PC-3 (cell line): Measurements from ENCODE around the gene CHD1. TPM values are rescaled to one million over a fixed set of nuclear protein-coding genes. Genes with fewer than 3 reads are reported as not detected.

Experiments
- ATAC-seq: fragments of 200-7000 bp; cut with Tn5 transposase; 2 replicates; pipeline ENCODE4 v1.9.1; 2020; ENCODE audit warnings: mild to moderate bottlenecking, moderate library complexity
- BruUV-seq: library from RNA; stranded (reverse); fragments of 400-500 nt; replicated peaks from 2 replicates; lab custom pipeline; 2021; lab: Mats Ljungman, UMichigan
- CTCF ChIA-PET: fragments of 300-600 bp; sonication (Branson Sonifier 250); formaldehyde crosslinking; loops from one replicate; lab custom pipeline; 2022; ENCODE audit warnings: antibody characterized with exemption; lab: Charles Lee
- POLR2A ChIA-PET: fragments of 300-600 bp; sonication (Branson Sonifier 250); formaldehyde crosslinking; loops from one replicate; lab custom pipeline; 2022; ENCODE audit warnings: antibody characterized with exemption; ENCODE audit not compliant: unreplicated experiment; lab: Charles Lee
- DNase-seq: peaks from one replicate; pipeline ENCODE4 v3.0.0-alpha.2; 2015
- H2AFZ ChIP-seq: fragments of 300-600 bp; sonication (generic); 2 replicates; pipeline ENCODE4 v1.6.0; 2016; ENCODE audit warnings: antibody characterized with exemption, low read length
- H3F3A ChIP-seq: fragments of 300-600 bp; sonication (generic); one replicate; pipeline ENCODE4 v1.6.0; 2017; ENCODE audit warnings: antibody characterized with exemption, low read length, control low read depth, mild to moderate bottlenecking; ENCODE audit not compliant: unreplicated experiment
- H3K27ac ChIP-seq: fragments of 300-600 bp; sonication (generic); 2 replicates; pipeline ENCODE4 v1.5.1; 2016; ENCODE audit warnings: mild to moderate bottlenecking, low read length
- H3K27me3 ChIP-seq: fragments of 300-600 bp; sonication (generic); 2 replicates; pipeline ENCODE4 v1.6.1; 2016; ENCODE audit warnings: low read length, mixed read lengths
- H3K36me3 ChIP-seq: fragments of 300-600 bp; sonication (generic); 2 replicates; pipeline ENCODE4 v1.6.1; 2016; ENCODE audit warnings: low read depth, mixed run types, low read length, mixed read lengths
- H3K4me1 ChIP-seq: fragments of 300-600 bp; sonication (generic); 2 replicates; pipeline ENCODE4 v1.5.1; 2016; ENCODE audit warnings: low read length; ENCODE audit not compliant: insufficient read depth
- H3K4me2 ChIP-seq: fragments of 300-600 bp; sonication (generic); 2 replicates; pipeline ENCODE4 v1.6.0; 2016; ENCODE audit warnings: low read length
- H3K4me3 ChIP-seq: fragments of 300-600 bp; sonication (generic); 2 replicates; pipeline ENCODE4 v1.5.1; 2016; ENCODE audit warnings: mild to moderate bottlenecking, low read length, mixed read lengths
- H3K79me2 ChIP-seq: fragments of 300-600 bp; sonication (generic); 2 replicates; pipeline ENCODE4 v1.6.1; 2017; ENCODE audit warnings: low read length, mixed read lengths
- H3K9ac ChIP-seq: fragments of 300-600 bp; sonication (generic); 2 replicates; pipeline ENCODE4 v1.6.0; 2016; ENCODE audit warnings: mild to moderate bottlenecking, low read length
- H3K9me2 ChIP-seq: fragments of 300-600 bp; sonication (generic); replicated peaks from 2 replicates; pipeline ENCODE4 v1.6.1; 2016; ENCODE audit warnings: mixed run types, low read length, mixed read lengths
- H3K9me3 ChIP-seq: fragments of 300-600 bp; sonication (generic); 2 replicates; pipeline ENCODE4 v1.6.1; 2016; ENCODE audit warnings: low read length, mixed read lengths
- H4K20me1 ChIP-seq: fragments of 300-600 bp; sonication (generic); 2 replicates; pipeline ENCODE4 v1.6.1; 2016; ENCODE audit warnings: low read length, mixed read lengths
- EZH2 ChIP-seq: fragments of 300-600 bp; sonication (generic); IDR thresholded peaks from one replicate; pipeline ENCODE4 v1.6.1; 2017; ENCODE audit warnings: antibody characterized with exemption, mild to moderate bottlenecking, low read length; ENCODE audit not compliant: unreplicated experiment
- EZH2phosphoT487 ChIP-seq: fragments of 300-600 bp; sonication (generic); IDR thresholded peaks from 2 replicates; pipeline ENCODE4 v1.6.1; 2018; ENCODE audit warnings: mild to moderate bottlenecking, antibody characterized with exemption, low read length, borderline replicate concordance
- intact Hi-C: fragments of 100-400 bp; cut with micrococcal nuclease; formaldehyde crosslinking; loops from 2 replicates; pipeline ENCODE4 v1.9.0; 2023
- total RNA-seq: library from RNA; depleted of rRNA; stranded (reverse); fragments of >200 nt; gene quantifications from 2 replicates; pipeline ENCODE4 v1.2.3, GENCODE V29; 2014
- TF ChIP-seq, protein P1 (sequence below): fragments of 300-600 bp; sonication (generic); conservative IDR thresholded peaks from 2 replicates; pipeline ENCODE4 v1.5.1; 2017; ENCODE audit warnings: antibody characterized with exemption, low read depth, mild to moderate bottlenecking, low read length

Gene CHD1
- total RNA-seq, 1 experiment from 2014 or later, result 45.9 TPM

DNA sequence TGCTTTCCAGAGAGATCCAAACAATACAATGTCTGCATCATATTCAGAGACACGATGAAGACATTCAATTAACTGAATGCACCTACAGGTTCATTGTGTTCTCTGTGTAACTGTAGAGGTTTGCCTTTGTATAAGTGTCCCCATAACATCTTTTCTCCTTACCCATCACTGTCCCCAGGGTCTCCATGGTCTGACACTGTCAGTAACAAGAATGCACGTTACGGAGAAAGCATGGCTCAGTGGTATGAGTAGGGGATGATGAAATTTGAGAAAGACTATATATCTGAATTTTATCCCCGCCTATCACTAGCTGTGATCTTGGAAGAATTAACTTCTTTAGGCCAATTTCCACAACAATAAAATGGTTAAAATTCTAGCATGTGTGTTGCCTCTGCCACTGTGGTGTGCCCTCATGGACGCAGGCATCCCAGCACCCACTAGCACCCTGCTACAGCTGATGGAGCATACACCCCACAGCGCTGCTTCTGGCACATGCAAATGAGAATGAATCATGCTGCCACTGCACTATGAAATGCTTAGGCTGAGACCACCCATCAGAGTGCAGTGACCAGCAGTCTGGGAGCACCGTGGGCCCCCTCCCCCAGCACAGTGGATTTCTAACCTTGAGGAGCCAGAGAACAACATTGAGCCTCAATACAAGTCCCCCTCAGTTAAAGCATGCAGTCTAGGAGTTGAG, 101.1 kb downstream of the CHD1 start:
- no peaks in the 10 kb centered on the region for H4K20me1 ChIP-seq
- DNase-seq, result no peak
- no peak for TF ChIP-seq EZH2
- TF ChIP-seq EZH2phosphoT487, result no peak
- TF ChIP-seq, protein P1, sequence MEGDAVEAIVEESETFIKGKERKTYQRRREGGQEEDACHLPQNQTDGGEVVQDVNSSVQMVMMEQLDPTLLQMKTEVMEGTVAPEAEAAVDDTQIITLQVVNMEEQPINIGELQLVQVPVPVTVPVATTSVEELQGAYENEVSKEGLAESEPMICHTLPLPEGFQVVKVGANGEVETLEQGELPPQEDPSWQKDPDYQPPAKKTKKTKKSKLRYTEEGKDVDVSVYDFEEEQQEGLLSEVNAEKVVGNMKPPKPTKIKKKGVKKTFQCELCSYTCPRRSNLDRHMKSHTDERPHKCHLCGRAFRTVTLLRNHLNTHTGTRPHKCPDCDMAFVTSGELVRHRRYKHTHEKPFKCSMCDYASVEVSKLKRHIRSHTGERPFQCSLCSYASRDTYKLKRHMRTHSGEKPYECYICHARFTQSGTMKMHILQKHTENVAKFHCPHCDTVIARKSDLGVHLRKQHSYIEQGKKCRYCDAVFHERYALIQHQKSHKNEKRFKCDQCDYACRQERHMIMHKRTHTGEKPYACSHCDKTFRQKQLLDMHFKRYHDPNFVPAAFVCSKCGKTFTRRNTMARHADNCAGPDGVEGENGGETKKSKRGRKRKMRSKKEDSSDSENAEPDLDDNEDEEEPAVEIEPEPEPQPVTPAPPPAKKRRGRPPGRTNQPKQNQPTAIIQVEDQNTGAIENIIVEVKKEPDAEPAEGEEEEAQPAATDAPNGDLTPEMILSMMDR, result no peak
- H3K27me3 ChIP-seq, result no peaks in the 10 kb centered on the region
- ChIA-PET CTCF (no interaction called here), POLR2A (no interaction called here)
- H3K4me3 ChIP-seq, result no peak overlapping the region
- no TSS peak for BruUV-seq
- H3K36me3 ChIP-seq, result no peaks in the 10 kb centered on the region
- H3K79me2 ChIP-seq, result no peaks in the 10 kb centered on the region
- H3K4me1 ChIP-seq, result no peaks in the 10 kb centered on the region
- no peak overlapping the region for H3K9ac ChIP-seq
- H2AFZ ChIP-seq, result no peak overlapping the region
- no peak for ATAC-seq
- no peaks in the 10 kb centered on the region for H3K9me3 ChIP-seq
- no peaks in the 10 kb centered on the region for H3F3A ChIP-seq
- no peak overlapping the region for H3K4me2 ChIP-seq
- intact Hi-C loops, result loop anchor here (1.0 kb wide), 2 partner anchors 59 to 372 kb away; no protein-coding TSS in a partner anchor
- no peaks in the 10 kb centered on the region for H3K9me2 ChIP-seq
- no peak overlapping the region for H3K27ac ChIP-seq

DNA sequence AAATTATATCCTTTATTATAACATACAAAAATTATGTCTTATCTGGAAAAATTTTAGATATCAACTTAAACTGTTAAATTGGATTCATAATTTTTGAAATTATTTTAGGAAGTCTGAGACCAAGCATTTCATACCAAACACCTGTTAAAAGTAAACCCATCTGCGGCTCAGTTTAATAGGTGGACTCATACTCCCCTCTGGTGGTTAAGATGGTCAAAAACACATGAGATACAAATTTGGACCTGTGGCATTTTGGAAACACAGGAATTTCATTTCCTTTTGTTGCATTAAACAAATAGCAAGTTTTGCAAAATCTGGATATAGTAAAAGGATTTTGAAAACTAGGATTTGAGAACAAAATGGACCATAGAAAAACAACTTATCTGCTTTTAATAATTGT, 101.6 kb downstream of the CHD1 start:
- ChIA-PET POLR2A (no interaction called here), CTCF (no interaction called here)
- Histone ChIP-seq H4K20me1 (no peaks in the 10 kb centered on the region), H3K4me3 (no peak overlapping the region), H3K27me3 (no peaks in the 10 kb centered on the region), H3K4me2 (no peak overlapping the region), H3K79me2 (no peaks in the 10 kb centered on the region), H3F3A (no peaks in the 10 kb centered on the region), H3K9me3 (no peaks in the 10 kb centered on the region), H2AFZ (no peak overlapping the region), H3K9me2 (no peaks in the 10 kb centered on the region), H3K4me1 (no peaks in the 10 kb centered on the region), H3K27ac (no peak overlapping the region), H3K9ac (no peak overlapping the region), H3K36me3 (no peaks in the 10 kb centered on the region)
- ATAC-seq, result peak; percentile 91
- BruUV-seq, result no TSS peak
- intact Hi-C loops, result loop anchor here (1.0 kb wide), 2 partner anchors 59 to 372 kb away; no protein-coding TSS in a partner anchor
- TF ChIP-seq EZH2phosphoT487, result no peak
- TF ChIP-seq, protein P1, result peak; percentile 94
- peak; percentile 80 for DNase-seq
